GM19035 (cell line): ENCODE measurements around the gene SUSD6.

Experiments used
- ATAC-seq: cut with Tn5 transposase; IDR thresholded peaks from one replicate; pipeline ENCODE4 v1.9.1; 2021; ENCODE audit not compliant: unreplicated experiment

SUSD6 gene

GRCh38 chr14:69752773-69753172 lies 141.4 kb downstream of the SUSD6 start:
- ATAC-seq = no peak

DNA sequence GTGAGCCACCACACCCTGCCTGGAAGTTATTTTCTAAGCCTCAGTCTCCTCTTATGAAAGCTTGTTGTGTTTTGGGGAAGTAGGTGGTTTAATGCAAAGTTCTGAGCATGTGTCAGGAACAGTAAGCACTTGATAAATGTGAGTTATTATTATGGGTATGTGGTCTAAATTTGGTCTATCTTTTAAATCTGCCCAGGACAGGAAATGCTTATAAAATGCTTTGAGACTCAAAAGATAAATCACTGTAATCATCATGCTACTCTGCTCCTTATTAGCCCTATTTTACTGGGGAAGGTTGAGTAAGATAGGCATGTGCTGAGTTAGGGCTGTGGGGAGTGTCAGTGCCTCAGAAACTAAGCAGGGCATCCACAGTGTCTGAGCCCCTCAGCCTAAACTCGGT lies 142.5 kb downstream of the SUSD6 start:
- no peak for ATAC-seq

DNA sequence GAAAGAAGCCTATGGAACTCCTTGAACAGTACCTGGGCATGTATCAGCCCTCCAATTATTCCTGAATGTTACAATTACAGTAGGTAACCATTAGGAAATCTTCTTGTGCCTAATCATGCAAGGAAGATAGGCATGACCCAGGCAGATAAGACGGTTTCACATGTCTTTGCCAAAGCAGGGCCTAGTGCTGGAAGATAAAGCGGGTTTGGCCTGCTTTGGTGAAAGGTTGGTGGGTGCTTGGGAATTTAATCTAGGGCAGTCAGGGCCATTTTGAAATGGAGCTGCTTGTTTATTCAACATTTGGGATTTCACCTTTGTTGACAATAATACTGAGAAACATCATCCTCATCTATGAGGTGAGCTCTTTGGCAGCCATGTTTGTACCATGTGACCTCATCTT lies 143.1 kb downstream of the SUSD6 start:
- no peak for ATAC-seq

GRCh38 chr14:69755296-69755695 lies 143.9 kb downstream of the SUSD6 start:
- ATAC-seq = no peak

DNA sequence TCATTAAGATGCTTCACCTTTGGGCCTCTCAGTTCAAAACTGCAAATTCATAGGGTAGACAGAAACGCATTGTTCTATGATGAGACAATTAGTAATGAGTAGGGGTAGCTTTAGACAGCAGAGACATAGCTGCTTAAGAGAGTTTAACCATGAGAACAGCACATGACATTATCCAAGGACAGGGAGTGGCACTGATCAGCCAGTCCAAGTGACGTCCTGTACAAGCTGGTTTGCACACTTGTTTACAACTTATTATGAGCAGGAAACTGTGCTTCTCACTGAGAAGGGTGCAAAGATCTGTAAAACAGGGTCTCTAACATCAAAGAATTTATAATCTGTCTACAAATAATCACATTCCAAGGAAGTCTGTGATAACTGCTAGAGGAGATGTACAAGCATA lies 144.4 kb downstream of the SUSD6 start:
- ATAC-seq = no peak

DNA sequence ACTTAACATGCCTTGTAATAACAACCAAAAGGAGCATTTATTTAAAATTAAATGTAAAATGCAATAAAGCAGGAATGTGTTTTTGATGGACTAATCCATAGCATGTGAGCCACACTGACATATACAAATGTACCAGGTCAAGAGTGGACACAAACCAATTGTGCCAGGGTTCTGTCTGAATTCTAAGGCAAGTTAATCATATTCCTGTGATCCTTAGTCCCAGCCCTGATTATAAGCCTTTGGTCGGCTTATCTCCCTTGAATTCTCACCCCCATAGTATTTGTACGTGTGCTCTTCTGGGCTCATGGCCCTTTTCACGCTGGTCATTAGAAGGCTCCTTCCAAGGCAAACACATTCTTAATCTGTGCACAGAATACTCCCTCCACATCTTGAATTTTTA lies 144.9 kb downstream of the SUSD6 start:
- ATAC-seq = no peak

GRCh38 chr14:69760810-69761209 lies 149.4 kb downstream of the SUSD6 start:
- ATAC-seq = no peak

DNA sequence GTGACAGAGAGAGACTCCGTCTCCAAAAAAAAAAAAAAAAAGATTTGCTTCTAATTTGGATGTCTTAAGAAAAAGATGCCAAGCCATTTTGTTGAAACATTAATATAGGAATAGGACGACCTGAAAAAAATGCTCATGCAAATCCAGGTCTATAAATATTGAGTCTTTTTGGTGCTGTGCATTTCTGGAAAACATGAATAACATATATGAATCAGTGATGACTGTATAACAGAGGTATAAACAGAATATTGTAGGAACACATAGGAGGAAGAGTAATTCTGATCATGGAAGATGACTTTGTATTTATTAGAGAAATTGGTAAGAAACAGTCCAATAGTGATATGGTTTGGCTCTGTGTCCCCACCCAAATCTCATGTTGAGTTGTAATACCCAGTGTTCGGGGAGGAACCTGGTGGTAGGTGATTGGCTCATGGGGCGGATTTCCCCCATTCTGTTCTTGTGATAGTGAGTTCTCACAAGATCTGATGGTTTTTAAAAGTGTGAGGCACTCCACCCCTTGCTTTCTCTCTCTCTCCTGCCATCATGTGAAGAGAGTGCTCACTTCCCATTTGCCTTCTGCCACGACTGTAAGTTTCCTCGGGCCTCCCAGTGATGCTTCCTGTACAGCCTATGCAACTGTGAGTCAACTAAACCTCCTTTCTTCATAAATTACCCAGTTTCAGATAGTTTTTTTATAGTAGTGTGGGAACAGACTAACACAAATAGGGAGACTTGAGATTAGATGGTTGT lies 152.5 kb downstream of the SUSD6 start:
- ATAC-seq = no peak
